Fibroblast of mammary gland (primary cell): ENCODE measurements around the gene MGAT5.
A peak's percentile ranks its signal among the peaks of the same experiment; 100 is the strongest.

Experiments used
- DNase-seq: peaks from one replicate; pipeline ENCODE4 v3.0.0-alpha.2; 2010; ENCODE audit warnings: low read depth
- H3K4me3 ChIP-seq: 2 replicates; pipeline ENCODE4 v1.5.1; 2011; ENCODE audit warnings: low read depth, mild to moderate bottlenecking, low read length, moderate library complexity; ENCODE audit not compliant: control insufficient read depth
- TF ChIP-seq, protein P1 (sequence below): conservative IDR thresholded peaks from 2 replicates; pipeline ENCODE4 v1.5.1; 2011; ENCODE audit warnings: low read depth, low read length, inconsistent platforms; ENCODE audit not compliant: control insufficient read depth, insufficient read depth

Gene MGAT5

GRCh38 chr2:134262684-134263083 is 8.8 kb downstream of the MGAT5 start:
- TF ChIP-seq, protein P1, sequence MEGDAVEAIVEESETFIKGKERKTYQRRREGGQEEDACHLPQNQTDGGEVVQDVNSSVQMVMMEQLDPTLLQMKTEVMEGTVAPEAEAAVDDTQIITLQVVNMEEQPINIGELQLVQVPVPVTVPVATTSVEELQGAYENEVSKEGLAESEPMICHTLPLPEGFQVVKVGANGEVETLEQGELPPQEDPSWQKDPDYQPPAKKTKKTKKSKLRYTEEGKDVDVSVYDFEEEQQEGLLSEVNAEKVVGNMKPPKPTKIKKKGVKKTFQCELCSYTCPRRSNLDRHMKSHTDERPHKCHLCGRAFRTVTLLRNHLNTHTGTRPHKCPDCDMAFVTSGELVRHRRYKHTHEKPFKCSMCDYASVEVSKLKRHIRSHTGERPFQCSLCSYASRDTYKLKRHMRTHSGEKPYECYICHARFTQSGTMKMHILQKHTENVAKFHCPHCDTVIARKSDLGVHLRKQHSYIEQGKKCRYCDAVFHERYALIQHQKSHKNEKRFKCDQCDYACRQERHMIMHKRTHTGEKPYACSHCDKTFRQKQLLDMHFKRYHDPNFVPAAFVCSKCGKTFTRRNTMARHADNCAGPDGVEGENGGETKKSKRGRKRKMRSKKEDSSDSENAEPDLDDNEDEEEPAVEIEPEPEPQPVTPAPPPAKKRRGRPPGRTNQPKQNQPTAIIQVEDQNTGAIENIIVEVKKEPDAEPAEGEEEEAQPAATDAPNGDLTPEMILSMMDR = no peak
- DNase-seq = no peak
- no peak overlapping the region for H3K4me3 ChIP-seq

DNA sequence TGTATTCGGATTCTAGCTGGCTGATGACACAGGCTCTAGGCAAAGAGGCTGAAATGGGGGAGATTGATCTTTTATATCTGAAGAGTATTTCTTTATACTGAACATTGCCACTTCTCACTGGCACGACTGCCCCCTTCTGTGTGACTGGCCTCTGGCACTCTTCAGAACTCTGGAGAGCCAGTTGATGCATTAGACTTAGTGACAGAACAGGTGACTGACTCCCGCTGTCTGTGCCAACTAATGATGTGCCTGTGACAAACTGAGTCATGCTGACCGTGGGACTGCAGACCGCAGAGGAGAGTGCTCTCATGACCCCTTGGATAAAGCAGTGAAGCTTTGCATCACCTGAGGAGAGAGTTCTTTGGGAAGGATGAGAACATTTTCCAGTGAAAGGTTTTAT is 14.4 kb downstream of the MGAT5 start:
- peak; percentile 58 for DNase-seq
- H3K4me3 ChIP-seq = no peak overlapping the region
- TF ChIP-seq, protein P1 = no peak

- TF ChIP-seq, protein P1 = no peak
- H3K4me3 ChIP-seq = no peak overlapping the region
- no peak for DNase-seq
Measured at GRCh38 chr2:134269230-134269629, 15.4 kb downstream of the MGAT5 start.

DNA sequence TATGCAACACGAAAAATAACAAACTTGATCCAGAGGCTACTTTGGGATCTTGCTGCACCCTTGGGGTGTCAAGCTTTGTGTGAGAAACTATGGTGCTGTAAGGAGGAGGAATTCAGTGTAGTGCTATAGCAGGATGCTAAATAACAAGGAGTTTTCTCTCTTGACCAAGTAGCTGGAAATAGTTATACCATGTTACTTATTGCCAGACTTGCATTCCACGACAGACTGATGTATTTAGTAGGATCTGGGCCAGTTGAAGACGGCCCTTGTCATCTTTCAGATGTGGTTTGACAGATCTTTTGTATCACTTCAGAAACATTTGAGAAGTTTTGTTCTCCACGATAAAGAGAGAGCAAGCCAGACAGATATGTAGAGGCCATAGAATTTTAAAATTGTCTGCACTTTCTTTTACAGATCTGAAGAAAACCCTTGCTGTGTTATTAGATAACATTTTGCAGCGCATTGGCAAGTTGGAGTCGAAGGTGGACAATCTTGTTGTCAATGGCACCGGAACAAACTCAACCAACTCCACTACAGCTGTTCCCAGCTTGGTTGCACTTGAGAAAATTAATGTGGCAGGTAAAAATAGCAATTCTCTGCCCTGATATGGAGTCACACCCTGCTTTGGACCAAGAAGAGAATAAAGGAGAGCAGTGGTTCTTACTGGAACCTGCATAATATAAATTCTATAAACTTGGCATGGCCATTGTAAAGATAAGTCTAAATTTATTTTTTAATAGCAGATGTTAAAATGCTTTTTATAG is 16.3 kb downstream of the MGAT5 start:
- DNase-seq = no peak
- TF ChIP-seq, protein P1 = no peak
- H3K4me3 ChIP-seq = no peak overlapping the region

DNA sequence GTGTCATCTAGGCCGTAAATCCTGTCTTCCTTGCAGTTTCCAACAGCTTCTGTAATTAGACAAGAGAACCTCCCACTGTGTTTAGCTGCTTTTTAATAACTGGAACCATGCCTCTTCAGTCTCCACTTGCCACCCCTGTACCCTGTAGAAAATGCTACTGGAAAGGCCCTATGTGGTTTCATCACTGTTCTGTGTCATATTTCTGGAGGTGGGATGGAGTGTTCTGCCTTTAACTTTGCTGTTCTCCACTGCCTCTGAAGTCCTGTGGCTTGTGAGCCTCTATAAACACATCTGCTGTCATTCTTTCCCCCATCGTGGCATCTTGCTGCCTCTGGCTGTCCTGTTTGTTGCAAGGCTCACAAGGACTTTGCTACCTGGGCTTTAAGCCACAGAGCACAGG is 17.9 kb downstream of the MGAT5 start:
- H3K4me3 ChIP-seq = no peak overlapping the region
- TF ChIP-seq, protein P1 = no peak
- no peak for DNase-seq

DNA sequence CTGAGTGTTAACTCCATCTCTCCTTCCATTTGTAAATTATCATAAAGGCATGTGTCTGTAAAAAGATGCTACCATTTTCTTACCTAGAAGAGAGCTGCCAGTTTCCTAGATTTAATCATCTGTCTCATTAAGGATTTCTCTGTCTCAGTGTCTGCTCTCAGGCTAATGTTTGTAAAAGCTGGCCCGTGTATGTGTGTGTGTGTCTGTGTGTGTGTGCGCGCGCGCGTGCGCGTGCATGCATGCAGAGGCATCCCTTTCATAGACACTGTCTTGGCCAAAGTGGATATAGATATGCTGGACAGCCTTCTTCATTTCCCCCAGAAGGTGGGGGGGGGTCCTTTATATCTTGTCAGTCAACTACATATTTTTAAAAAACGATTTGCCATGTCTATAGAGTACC is 18.9 kb downstream of the MGAT5 start:
- TF ChIP-seq, protein P1 = no peak
- no peak overlapping the region for H3K4me3 ChIP-seq
- DNase-seq = no peak

GRCh38 chr2:134273256-134273983 is 19.5 kb downstream of the MGAT5 start:
- no peak for DNase-seq
- TF ChIP-seq, protein P1 = no peak
- no peak overlapping the region for H3K4me3 ChIP-seq
